ENCODE results near the gene ARHGEF6. TPM values are rescaled to one million over a fixed set of nuclear protein-coding genes. Genes with fewer than 3 reads are reported as not detected.
A peak's percentile ranks its signal among the peaks of the same experiment; 100 is the strongest.

The ARHGEF6 gene
- total and polyA plus RNA-seq, 2 experiments from 2014 or later, result 3.5 to 3.7 TPM

GRCh38 chrX:136765821-136766356 is 14.8 kb downstream of the ARHGEF6 start:
- H3K4me3 ChIP-seq, result no peak overlapping the region
- H3K4me2 ChIP-seq, result peak overlapping the region; percentile 85
- DNase-seq (ENCODE audit: low spot score), result no peak
- no peaks in the 10 kb centered on the region for H3K4me1 ChIP-seq (ENCODE audit: insufficient read depth)
- no peak for TF ChIP-seq EZH2phosphoT487 (IDR thresholded peaks at IDR 0.05; ENCODE audit: low read depth, severe bottlenecking, unreplicated experiment)
- no peak for TF ChIP-seq CTCF (IDR thresholded peaks at IDR 0.05; ENCODE audit: poor library complexity)
- no peak for TF ChIP-seq EZH2 (IDR thresholded peaks at IDR 0.05; ENCODE audit: borderline replicate concordance)
- no peaks in the 10 kb centered on the region for H3K9me2 ChIP-seq (replicated peaks; ENCODE audit: insufficient read depth)
- no peak overlapping the region for H2AFZ ChIP-seq
- no peaks in the 10 kb centered on the region for H3K79me2 ChIP-seq
- WGBS (ENCODE audit: low lambda C conversion rate, missing lambda C conversion rate), result 64% methylated on average over 1 of the region's 1 CpG
- no peaks in the 10 kb centered on the region for H3K36me3 ChIP-seq (replicated peaks; ENCODE audit: insufficient read depth, low read depth)
- peaks cover 7% of the 10 kb centered on the region for H3K27me3 ChIP-seq
- no peaks in the 10 kb centered on the region for H3K9me3 ChIP-seq (ENCODE audit: low read depth)
- H3K27ac ChIP-seq, result no peak overlapping the region
- no peaks in the 10 kb centered on the region for H4K20me1 ChIP-seq (ENCODE audit: insufficient read depth, poor library complexity, severe bottlenecking)

GRCh38 chrX:136764206-136764605 is 16.5 kb downstream of the ARHGEF6 start:
- Histone ChIP-seq H3K9me3 (ENCODE audit: low read depth) (no peaks in the 10 kb centered on the region), H3K4me3 (no peak overlapping the region), H3K4me2 (no peak overlapping the region), H3K9me2 (replicated peaks; ENCODE audit: insufficient read depth) (no peaks in the 10 kb centered on the region), H2AFZ (no peak overlapping the region), H3K4me1 (ENCODE audit: insufficient read depth) (no peaks in the 10 kb centered on the region), H4K20me1 (ENCODE audit: insufficient read depth, poor library complexity, severe bottlenecking) (no peaks in the 10 kb centered on the region), H3K27ac (no peak overlapping the region), H3K27me3 (peaks cover 7% of the 10 kb centered on the region), H3K36me3 (replicated peaks; ENCODE audit: insufficient read depth, low read depth) (no peaks in the 10 kb centered on the region), H3K79me2 (no peaks in the 10 kb centered on the region)
- no peak for TF ChIP-seq EZH2 (IDR thresholded peaks at IDR 0.05; ENCODE audit: borderline replicate concordance)
- WGBS (ENCODE audit: low lambda C conversion rate, missing lambda C conversion rate), result 68% methylated on average over 5 of the region's 5 CpGs
- no peak for DNase-seq (ENCODE audit: low spot score)

DNA sequence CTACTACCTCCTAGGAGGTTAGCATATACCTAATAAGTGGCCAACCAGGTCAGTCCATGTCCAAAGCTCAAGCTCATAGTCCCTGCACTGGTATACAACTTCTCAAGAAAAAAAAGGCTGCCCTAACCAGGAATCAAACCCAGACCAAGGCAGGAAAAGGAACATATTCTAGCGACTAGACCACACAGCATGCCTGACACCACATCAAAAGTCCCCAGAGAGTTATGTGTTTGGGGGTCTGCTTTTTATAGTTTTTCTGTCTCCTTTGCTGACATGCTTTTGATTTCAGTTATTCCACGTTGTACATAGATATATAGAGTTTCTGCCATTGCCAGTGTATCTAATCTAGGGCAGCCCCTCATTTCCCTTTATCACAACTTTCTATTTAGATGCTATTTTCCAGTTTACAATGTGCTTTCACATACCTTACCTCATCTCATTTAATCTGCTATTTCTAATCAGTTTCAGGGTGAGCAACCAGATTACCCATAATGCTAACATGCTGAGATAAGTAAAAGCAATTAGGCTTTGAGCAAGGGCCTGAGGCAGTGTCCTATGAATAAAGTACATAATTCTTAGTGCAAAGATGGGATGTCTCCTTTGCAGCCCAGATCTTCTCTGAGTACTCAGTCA is 17.8 kb downstream of the ARHGEF6 start:
- Histone ChIP-seq H3K27ac (no peak overlapping the region), H3K9me3 (ENCODE audit: low read depth) (no peaks in the 10 kb centered on the region), H3K79me2 (no peaks in the 10 kb centered on the region), H4K20me1 (ENCODE audit: insufficient read depth, poor library complexity, severe bottlenecking) (no peaks in the 10 kb centered on the region), H3K9me2 (replicated peaks; ENCODE audit: insufficient read depth) (no peaks in the 10 kb centered on the region), H2AFZ (no peak overlapping the region), H3K36me3 (replicated peaks; ENCODE audit: insufficient read depth, low read depth) (no peaks in the 10 kb centered on the region), H3K27me3 (peaks cover 7% of the 10 kb centered on the region), H3K4me1 (ENCODE audit: insufficient read depth) (no peaks in the 10 kb centered on the region), H3K4me3 (no peak overlapping the region), H3K4me2 (no peak overlapping the region)
- WGBS (ENCODE audit: low lambda C conversion rate, missing lambda C conversion rate), result 55% methylated on average over 2 of the region's 2 CpGs
- no peak for DNase-seq (ENCODE audit: low spot score)
- TF ChIP-seq EZH2 (IDR thresholded peaks at IDR 0.05; ENCODE audit: borderline replicate concordance), result no peak
- no peak for TF ChIP-seq CTCF (IDR thresholded peaks at IDR 0.05; ENCODE audit: poor library complexity)
- TF ChIP-seq EZH2phosphoT487 (IDR thresholded peaks at IDR 0.05; ENCODE audit: low read depth, severe bottlenecking, unreplicated experiment), result no peak

GRCh38 chrX:136761421-136761820 is 19.3 kb downstream of the ARHGEF6 start:
- Histone ChIP-seq H3K27me3 (peaks cover 5% of the 10 kb centered on the region), H3K36me3 (replicated peaks; ENCODE audit: insufficient read depth, low read depth) (no peaks in the 10 kb centered on the region), H3K4me2 (no peak overlapping the region), H3K9me2 (replicated peaks; ENCODE audit: insufficient read depth) (no peaks in the 10 kb centered on the region), H3K4me1 (ENCODE audit: insufficient read depth) (no peaks in the 10 kb centered on the region), H4K20me1 (ENCODE audit: insufficient read depth, poor library complexity, severe bottlenecking) (no peaks in the 10 kb centered on the region), H3K4me3 (no peak overlapping the region), H2AFZ (no peak overlapping the region), H3K79me2 (no peaks in the 10 kb centered on the region), H3K9me3 (ENCODE audit: low read depth) (no peaks in the 10 kb centered on the region), H3K27ac (no peak overlapping the region)
- TF ChIP-seq CTCF (IDR thresholded peaks at IDR 0.05; ENCODE audit: poor library complexity), result no peak
- no peak for TF ChIP-seq EZH2 (IDR thresholded peaks at IDR 0.05; ENCODE audit: borderline replicate concordance)
- TF ChIP-seq EZH2phosphoT487 (IDR thresholded peaks at IDR 0.05; ENCODE audit: low read depth, severe bottlenecking, unreplicated experiment), result no peak
- 64% methylated on average over 3 of the region's 3 CpGs for WGBS (ENCODE audit: low lambda C conversion rate, missing lambda C conversion rate)
- DNase-seq (ENCODE audit: low spot score), result no peak

Data from hepatocyte (in vitro differentiated cells).